HG03025 (cell line): ENCODE measurements around the gene SRC.

Experiments
- ATAC-seq: cut with Tn5 transposase; IDR thresholded peaks from one replicate; pipeline ENCODE4 v1.9.1; 2021; ENCODE audit warnings: mild to moderate bottlenecking, moderate library complexity; ENCODE audit not compliant: unreplicated experiment, low FRiP score

SRC gene

DNA sequence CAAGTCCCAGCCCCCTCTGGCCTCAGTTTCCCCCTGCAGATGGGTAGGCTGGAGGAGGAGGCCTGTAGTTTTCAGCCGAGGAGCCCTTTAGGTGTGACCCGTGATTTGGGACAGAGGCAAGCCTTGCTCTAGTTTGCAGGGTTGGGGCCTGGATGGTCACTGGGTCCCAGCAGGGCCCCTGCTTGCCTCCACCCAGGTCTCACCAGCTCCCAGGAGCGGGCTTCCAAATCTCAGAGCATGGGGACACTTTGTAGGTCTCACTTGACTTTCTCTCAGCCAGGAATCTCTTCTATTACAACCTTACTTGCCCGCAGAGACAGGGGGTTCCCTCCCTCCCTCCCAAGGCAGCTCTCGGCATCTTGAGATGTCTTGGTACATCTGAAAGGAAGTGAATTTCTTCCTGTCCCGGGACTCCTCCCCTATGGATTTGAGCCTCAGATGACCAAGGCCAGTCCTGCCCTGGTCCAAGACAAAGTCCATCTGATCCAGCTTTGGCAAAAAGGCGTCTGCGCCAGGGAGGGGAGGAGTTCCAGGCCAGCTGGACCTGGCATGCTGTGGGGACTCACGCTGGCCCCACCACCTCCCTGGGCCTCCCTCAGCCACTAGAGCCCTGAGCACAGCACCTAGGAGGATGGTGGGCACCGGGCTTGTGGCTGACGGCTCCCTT, 47.4 kb downstream of the SRC start:
- no peak for ATAC-seq

DNA sequence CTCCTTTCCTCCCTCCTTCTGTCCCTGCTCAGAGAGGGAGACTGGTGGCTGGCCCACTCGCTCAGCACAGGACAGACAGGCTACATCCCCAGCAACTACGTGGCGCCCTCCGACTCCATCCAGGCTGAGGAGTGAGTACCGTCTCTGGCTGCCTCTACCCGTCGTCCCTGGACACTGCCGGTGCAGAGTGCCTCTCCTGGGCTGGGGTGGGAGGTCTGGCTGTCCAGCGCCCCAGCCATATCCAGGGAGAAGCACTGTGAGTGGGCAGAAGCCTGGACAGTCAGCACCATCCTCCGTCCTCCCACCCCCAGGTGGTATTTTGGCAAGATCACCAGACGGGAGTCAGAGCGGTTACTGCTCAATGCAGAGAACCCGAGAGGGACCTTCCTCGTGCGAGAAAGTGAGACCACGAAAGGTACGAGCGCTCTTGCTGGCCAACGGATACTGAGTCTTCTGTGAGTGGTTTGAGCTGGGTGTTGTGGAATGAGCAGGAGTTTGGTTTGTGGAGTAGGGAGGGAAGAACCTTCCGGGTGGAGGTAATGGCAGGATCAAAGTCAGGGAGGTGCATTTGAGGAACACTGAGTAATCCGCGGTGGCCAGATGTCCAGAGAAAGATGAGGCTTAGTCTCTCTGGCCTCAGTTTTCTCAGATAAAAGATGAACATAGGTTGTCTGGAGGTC, 48.1 kb downstream of the SRC start:
- ATAC-seq, result no peak

DNA sequence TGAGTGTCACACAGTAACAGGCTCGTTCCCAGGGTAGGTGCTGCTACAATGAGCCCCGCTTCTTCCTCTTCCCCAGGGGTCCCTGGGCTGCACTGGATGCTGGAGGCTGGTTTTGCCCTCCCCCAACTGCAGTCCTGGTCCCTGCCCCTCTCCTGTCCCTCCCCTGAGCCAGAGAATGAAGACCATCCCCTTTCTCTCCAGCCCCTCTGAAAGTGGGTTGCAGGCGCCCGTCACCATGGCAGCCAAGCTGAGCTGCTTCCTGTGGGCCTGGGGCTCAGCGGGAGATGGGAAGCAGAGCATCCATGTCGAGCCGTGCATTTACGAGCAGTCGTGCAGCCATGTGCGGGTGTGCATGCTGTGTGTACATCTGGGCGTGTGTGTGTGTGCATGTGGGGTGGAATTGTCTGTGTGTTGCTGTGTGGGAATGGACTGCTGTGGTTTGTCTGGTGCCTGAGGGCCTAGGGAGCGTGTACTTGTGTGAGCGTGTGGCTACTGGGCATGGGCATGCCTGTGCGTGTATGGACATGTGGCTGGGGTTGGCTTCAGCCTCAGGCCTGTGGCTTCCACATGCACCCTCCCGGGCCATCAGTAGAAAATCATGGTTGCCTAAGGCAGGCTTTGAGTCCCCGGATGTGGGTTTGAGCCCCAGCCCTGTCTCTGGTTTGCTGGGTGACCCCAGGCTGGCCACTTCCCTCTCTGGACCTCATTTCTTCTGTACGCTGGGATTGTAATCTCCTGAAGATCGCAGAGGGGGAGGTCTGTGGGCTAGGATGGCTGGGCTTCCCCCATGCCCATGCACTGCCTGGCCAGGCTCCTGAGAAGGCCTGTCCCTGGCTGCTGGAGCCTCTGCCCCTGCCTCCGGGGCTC, 48.8 kb downstream of the SRC start:
- no peak for ATAC-seq

DNA sequence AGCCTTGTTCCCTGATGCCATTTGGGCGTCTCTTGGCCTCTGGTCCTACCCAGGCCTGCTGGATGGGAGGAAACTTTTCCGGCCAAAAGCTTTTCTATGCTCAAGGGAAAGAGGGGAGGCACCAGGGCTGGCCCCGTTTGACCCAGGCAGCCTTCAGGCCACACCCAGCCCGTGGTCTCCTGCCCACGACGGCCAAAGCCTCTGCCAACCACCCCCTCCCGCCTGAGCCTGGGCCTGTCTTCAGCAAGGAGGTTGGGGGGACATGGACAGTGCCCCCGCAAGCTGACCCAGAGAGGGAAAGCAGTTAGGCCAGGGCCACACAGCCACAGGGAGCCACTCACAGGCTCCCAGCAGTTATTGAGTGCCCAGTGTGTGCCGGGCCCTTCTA, 49.5 kb downstream of the SRC start:
- no peak for ATAC-seq

DNA sequence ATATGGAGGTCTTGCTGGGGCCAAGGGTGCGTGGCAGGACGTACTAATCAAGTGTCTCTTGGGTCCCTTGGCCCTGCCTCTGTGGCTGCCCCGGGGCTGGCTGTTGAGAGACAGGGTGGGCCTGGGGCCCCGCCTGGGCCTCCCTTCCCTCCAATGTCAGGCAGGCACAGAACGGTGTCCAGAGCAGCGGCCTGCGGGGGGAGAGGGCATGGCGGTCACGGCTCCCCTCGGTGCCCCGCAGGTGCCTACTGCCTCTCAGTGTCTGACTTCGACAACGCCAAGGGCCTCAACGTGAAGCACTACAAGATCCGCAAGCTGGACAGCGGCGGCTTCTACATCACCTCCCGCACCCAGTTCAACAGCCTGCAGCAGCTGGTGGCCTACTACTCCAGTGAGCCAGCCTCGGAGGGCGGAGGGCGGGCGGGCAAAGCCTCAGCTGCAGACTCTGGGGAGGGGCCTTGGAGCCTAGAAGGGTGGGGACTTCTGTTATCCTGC, 50.0 kb downstream of the SRC start:
- no peak for ATAC-seq

DNA sequence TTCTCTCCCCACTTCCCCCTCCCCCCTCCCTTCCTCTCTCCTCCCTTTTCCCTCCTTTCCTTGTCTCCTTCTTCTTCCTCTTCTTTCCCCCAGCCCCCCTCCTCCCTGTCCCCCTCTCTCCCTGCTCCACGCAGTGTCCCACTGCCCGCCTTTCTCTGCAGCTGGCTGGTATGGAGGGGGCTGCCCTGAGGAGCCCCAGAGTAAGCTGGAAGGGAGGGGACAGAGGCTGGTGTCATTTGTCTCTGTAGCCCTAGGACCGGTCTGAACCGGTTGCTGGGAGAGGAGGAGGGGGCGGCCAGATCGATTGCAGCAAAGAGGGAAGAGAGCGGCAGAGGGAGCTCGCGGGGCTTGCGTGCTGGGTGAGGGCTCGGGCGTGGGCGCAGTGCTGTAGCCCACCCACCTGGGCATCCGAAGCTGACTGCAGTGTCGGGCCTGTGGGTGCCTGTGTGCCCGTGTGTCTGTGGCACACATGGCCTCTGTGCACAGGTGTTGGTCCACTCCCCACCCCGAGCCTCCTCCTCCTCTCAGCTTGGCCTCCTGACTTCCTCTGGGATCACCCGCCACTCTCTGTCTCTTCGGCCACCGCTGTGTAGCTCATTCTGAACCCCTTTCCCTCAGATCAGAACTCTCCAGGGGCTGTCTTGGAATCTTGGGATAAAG, 50.6 kb downstream of the SRC start:
- ATAC-seq, result no peak

DNA sequence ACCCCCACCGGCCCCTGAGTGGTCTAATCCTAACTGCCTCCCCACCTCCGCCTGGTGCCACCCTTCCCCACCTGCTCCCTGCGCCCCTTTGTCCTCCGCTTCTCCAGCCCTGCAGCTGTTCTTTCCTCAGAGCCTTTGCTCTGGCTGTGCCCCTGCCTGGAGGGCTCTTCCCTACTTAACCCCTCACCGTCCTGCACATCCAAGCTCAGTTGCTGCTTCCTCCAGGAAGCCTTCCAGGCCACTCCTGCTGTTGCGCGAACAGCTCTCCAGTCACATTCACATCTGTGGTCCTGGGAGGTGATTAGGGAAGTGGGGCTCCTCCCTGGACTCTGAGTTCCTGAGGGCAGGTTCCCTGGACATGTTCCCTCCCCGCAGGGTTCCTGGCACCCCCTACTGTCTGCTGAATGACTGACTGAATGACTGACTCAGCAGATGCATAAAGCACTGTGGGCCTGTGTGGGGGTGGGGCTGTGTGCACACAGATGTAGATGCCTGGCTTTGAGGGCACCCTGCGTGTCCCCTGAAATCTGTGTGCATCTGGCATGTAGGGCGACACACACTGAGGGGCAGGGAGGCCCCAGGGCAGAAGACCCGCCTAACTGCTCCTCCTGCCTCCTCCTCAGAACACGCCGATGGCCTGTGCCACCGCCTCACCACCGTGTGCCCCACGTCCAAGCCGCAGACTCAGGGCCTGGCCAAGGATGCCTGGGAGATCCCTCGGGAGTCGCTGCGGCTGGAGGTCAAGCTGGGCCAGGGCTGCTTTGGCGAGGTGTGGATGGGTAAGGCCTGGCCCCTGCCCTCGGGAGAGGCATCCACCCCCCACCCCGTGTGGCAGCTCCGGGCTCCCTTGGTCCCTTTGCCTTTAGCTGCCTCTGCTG, 51.4 kb downstream of the SRC start:
- no peak for ATAC-seq

DNA sequence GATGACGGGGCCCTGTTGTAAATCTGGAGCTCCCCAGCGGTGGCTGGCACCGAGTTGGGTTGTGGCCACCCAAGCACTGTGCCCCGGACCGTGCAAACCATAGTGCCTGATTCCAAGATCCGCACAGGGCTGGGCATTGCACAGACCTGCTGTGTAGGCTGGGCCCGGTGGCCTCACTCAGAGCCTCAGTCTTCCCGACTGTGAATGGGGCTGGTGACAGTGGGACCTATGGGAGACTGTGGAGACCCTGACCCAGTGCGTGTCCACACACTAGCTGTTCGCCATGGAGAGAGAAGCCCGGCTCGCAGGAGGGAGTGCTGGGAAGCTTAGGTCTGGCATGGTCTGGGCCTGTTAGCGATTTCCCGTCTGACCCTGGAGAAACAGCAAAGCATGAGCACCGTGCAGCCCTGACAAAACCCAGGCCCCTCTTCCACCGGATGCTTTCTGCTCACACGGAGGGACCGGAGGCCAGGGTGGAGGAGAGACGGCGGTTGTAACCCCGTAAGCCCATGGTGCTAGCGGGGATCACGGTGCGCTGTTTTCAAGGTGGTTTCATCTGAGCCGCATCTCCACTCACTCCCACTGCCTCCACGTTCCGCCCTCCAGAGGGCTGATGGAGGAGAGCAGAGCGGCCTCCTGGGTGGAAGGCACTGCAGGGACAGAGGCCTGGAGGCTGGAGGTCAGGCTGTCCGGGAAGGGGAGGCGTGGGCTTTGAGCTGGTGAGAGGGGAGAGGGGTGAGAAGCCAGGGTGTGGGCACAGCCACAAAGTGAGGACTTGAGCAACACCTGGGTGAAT, 52.2 kb downstream of the SRC start:
- no peak for ATAC-seq

DNA sequence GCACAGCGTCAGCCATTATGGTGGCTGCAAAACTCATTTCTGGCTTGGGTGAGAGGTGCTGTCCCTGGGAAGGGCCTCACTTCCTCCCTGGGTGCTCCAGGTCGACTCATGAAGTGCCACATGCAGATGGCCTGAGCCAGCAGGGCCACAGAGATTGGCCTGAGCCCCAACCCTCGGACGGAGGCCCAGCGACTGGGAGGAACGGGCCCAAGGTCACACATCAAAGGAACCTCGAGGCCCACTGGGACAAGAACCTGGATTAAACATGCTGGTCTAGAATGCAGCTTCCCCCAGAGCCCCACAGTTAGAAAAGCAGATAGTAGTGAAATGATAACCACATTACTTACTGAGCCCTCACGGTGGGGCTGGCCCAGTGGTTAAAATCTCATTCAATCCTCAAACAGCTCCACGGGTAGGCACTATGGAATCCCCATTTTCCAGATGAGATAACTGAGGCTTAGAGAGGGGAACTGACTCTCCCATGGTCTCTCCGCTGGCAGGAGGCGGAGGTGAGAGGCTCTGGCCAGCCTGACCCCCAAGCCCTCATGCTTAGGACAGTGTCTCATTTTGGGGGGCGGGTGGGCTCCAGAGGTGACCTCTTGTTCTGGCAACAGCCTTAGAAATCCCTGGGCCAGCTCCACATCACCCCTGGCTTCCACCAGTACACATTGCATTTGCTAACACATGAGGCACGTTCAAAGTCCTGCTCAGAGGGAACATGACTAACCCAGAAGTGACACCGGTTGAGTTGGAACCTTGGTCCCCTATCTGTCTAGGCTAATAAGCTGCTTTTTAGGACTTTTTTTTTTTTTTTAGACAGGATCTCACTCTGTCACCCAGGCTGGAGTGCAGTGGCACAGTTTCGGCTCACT, 53.0 kb downstream of the SRC start:
- no peak for ATAC-seq

DNA sequence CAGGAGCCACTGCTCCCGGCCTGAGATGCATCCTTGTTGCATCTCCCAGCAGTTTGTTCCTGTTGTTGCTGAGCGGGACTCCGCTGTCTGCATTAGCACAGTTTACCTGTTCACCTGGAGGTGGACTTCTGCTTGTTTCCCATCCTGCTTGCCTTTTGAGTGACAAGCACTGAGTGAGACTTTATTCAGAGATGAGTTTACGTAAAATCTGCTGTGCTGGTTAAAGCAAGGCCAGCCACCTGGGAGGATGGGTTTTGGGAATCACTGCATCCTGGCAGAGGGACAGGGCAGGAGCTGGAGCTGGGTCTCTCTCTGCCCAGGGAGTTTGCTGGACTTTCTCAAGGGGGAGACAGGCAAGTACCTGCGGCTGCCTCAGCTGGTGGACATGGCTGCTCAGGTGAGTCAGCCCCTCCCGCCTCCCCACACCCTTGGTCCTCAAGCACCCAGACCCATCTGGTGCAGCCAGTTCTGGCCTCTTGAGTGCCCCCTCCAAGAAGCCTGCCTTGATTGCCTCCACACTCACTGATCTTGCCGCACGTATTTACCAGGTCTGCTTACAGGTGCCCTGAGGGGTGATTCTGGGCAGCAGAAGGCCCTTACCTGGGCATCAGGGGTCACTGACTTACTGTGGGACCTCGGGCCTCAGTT, 55.5 kb downstream of the SRC start:
- ATAC-seq, result no peak

DNA sequence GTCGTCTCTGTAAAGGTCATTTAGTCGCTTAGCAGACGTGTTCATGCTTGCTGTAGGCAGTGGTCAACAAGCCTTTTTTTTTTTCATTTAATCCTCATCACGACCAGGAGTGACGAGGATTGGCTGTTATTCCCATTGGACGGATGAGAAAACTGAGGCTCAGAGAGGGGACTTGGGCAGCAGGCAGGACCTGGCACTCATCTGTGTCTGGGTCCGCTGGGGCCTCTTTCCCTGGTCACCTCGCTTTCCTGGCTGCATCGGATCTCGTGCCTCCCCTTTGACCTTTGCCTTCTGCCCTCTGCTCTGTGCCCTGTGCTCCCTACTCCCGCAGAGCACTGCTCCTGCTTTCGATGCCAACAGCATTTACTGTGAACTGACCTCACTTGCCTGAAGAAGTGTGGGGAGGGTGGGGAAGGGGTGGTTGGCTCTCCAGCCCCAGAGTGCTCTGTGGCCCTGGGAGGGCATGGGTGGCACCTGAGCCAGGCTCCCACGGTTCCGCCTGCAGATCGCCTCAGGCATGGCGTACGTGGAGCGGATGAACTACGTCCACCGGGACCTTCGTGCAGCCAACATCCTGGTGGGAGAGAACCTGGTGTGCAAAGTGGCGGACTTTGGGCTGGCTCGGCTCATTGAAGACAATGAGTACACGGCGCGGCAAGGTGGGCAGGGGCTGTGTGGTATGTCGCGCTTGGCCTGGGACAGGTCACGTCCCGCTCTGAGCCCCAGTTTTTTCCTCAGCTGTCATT, 56.2 kb downstream of the SRC start:
- no peak for ATAC-seq

DNA sequence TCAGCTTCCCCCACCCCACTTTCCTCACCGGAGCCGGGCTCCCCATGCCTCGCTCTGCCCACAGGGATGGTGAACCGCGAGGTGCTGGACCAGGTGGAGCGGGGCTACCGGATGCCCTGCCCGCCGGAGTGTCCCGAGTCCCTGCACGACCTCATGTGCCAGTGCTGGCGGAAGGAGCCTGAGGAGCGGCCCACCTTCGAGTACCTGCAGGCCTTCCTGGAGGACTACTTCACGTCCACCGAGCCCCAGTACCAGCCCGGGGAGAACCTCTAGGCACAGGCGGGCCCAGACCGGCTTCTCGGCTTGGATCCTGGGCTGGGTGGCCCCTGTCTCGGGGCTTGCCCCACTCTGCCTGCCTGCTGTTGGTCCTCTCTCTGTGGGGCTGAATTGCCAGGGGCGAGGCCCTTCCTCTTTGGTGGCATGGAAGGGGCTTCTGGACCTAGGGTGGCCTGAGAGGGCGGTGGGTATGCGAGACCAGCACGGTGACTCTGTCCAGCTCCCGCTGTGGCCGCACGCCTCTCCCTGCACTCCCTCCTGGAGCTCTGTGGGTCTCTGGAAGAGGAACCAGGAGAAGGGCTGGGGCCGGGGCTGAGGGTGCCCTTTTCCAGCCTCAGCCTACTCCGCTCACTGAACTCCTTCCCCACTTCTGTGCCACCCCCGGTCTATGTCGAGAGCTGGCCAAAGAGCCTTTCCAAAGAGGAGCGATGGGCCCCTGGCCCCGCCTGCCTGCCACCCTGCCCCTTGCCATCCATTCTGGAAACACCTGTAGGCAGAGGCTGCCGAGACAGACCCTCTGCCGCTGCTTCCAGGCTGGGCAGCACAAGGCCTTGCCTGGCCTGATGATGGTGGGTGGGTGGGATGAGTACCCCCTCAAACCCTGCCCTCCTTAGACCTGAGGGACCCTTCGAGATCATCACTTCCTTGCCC, 57.4 kb downstream of the SRC start:
- ATAC-seq, result no peak

DNA sequence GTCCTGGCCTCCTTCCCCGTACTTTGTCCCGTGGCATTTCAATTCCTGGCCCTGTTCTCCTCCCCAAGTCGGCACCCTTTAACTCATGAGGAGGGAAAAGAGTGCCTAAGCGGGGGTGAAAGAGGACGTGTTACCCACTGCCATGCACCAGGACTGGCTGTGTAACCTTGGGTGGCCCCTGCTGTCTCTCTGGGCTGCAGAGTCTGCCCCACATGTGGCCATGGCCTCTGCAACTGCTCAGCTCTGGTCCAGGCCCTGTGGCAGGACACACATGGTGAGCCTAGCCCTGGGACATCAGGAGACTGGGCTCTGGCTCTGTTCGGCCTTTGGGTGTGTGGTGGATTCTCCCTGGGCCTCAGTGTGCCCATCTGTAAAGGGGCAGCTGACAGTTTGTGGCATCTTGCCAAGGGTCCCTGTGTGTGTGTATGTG, 58.5 kb downstream of the SRC start:
- no peak for ATAC-seq

DNA sequence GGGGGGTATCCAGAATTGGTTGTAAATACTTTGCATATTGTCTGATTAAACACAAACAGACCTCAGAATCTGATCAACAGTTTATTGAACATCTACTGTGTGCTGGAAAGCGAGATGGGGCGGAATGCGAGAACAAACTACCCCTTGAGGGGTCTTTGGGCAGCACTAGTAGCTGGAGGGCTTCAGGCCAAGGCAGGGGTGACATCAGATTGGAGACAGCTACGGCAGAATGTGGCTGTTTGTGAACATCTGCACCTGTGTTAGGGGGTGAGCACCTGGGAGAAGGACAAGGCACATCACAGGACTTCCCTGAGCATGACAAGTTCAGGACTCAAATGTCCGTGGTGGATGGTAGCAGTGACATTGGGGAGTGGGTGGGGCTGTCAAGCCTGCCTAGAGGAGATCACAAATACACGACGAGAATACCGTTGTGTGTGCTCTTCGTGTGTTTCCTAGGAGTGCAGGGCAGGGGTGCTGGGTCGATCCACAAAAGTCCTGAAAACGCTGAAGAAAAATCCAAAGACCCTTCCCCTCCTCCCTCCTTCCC, 59.5 kb downstream of the SRC start:
- ATAC-seq, result no peak
